ENCODE data around the gene BROX.

DNA sequence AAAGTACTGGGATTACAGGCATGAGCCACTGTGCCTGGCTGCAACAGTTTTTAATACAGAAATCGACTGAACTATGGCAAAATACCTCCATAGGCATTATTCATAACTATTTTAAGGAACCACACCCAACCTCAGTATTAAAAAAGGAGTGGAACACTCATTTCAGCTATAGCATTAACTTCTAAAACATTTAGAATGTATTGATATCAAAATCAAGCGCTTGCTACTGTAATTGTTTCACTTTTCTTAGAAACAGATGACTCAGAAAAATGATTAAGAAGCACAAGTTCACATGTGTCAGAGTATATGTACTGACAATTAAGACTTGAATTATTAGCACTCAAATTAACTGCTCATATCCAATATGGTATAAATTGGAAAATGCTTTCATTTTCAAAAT is 15.2 kb upstream of the BROX start:
- TF ChIP-seq, protein P1, sequence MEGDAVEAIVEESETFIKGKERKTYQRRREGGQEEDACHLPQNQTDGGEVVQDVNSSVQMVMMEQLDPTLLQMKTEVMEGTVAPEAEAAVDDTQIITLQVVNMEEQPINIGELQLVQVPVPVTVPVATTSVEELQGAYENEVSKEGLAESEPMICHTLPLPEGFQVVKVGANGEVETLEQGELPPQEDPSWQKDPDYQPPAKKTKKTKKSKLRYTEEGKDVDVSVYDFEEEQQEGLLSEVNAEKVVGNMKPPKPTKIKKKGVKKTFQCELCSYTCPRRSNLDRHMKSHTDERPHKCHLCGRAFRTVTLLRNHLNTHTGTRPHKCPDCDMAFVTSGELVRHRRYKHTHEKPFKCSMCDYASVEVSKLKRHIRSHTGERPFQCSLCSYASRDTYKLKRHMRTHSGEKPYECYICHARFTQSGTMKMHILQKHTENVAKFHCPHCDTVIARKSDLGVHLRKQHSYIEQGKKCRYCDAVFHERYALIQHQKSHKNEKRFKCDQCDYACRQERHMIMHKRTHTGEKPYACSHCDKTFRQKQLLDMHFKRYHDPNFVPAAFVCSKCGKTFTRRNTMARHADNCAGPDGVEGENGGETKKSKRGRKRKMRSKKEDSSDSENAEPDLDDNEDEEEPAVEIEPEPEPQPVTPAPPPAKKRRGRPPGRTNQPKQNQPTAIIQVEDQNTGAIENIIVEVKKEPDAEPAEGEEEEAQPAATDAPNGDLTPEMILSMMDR (IDR thresholded peaks at IDR 0.05), result no peak
- TF ChIP-seq POLR2A (IDR thresholded peaks at IDR 0.05), result no peak
